ENCODE results near the gene A2ML1.
"Not testable (repeated sequence)": the region's sequence is repeated elsewhere in the genome, so short reads cannot be mapped to it uniquely, and the experiment has no call there.

A2ML1 gene

DNA sequence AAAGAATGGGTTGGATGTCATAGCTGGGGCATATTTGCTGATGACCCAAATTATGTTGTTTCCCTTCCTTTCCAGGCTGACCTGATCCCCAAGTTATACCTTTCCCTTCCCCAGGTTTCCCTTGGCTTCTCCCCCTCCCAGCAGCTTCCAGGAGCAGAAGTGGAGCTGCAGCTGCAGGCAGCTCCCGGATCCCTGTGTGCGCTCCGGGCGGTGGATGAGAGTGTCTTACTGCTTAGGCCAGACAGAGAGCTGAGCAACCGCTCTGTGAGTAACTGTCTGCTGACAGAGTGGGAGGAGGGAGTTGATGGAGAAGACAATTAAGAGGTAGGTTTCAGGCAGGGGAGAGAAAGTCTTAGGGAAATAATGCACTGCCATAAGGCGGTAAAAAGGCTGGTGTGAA lies 25.0 kb downstream of the A2ML1 start:
- in situ Hi-C loops (cut with HindIII; ENCODE audit: low sequenced_read_pairs): no loop called here

- in situ Hi-C loops (cut with HindIII; ENCODE audit: low sequenced_read_pairs): no loop called here
Observed at GRCh38 chr12:8849876-8850275, 27.5 kb downstream of the A2ML1 start.

DNA sequence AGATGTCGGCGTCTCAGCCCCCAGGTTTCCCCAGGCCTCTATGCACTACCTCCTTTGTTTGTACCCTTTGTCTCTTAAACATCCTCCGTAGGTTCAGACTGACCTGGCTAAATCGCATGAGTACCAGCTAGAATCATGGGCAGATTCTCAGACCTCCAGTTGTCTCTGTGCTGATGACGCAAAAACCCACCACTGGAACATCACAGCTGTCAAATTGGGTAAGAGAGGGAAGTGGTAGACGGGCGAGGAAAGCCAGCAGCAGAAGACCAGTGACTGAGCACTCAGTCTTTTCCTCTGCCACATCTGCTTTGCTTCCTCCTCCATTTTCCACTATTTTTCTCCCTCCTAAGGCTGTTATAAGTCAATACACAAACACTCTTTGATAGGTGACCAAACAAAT lies 29.7 kb downstream of the A2ML1 start:
- in situ Hi-C loops (cut with HindIII; ENCODE audit: low sequenced_read_pairs): no loop called here

DNA sequence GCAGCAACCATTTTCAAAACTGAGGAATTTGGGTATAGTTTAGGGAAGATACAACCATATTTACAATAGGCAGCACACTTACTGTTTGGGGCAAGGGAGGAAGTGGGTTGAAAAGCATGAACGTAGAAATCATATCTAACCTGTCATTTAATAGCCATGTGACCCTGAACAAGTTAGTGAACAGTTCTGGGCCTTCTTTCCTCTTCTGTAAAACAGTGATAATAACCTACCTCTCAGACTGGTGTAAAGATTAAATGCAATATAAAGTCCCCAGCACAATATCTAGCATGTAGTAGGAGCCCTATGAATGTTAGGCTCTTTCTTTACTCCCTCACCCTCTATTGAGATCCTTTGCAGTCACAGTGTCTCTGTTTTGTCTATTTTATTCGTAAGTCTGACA lies 33.5 kb downstream of the A2ML1 start:
- in situ Hi-C loops (cut with HindIII; ENCODE audit: low sequenced_read_pairs): no loop called here

- in situ Hi-C loops (cut with HindIII; ENCODE audit: low sequenced_read_pairs): not testable (repeated sequence)
Observed at GRCh38 chr12:8859448-8859847, 37.0 kb downstream of the A2ML1 start.

DNA sequence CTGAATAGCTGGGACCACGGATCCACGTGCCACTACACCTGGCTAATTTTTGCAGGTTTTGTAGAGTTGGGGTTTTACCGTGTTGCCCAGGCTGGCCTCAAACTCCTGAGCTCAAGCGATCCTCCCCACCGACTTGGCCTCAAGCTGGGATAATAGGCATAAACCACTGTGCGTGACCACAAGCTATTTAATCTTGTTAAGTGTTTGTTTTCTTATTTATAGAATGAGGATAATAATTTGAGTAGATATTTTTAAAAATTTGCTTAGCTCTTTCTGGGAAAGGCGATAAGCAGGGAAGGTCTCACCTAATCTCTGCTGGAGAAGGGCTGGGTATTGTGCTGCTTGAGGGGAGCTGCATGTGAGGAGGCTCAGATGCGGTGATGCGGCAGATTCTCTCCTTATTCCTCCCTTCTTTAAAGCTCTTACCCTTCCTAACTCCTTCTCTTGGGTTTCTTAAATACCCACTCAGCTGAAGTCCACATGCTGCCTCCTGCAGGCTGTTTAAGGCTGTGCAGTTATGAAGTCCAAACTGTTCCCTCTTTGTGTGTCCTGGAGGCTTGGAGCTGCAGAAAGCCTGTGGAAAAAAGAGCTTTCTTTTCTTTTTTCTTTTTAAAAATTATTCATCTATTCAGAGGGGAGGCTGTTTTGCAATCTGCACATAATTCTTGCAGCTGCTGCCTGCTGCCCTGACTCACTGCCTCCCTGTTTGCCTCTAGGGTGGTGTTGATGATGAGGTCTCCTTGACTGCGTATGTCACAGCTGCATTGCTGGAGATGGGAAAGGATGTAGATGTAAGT lies 37.9 kb downstream of the A2ML1 start:
- in situ Hi-C loops (cut with HindIII; ENCODE audit: low sequenced_read_pairs): no loop called here

DNA sequence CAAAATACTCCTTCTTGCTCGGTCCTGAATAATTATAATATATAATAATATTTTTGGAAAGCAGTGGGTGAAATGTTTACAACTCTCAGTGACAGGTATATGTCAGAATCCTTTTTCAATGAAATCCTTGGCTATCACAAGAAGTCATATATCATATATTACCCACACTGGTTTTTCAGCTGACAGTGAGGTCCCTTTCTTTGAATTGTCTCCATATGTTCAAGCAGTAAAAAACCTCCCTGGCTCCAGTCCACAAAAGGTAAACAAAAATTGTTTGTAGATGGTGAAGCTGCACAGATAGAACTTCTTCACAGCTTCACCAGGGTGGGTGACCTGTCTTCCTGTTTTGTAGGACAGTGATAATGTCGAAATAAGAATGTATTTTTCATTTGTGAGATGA lies 44.0 kb downstream of the A2ML1 start:
- in situ Hi-C loops (cut with HindIII; ENCODE audit: low sequenced_read_pairs): no loop called here

- in situ Hi-C loops (cut with HindIII; ENCODE audit: low sequenced_read_pairs): no loop called here
Observed at GRCh38 chr12:8867009-8867408, 44.6 kb downstream of the A2ML1 start.

GRCh38 chr12:8867786-8868185 lies 45.4 kb downstream of the A2ML1 start:
- in situ Hi-C loops (cut with HindIII; ENCODE audit: low sequenced_read_pairs): no loop called here

DNA sequence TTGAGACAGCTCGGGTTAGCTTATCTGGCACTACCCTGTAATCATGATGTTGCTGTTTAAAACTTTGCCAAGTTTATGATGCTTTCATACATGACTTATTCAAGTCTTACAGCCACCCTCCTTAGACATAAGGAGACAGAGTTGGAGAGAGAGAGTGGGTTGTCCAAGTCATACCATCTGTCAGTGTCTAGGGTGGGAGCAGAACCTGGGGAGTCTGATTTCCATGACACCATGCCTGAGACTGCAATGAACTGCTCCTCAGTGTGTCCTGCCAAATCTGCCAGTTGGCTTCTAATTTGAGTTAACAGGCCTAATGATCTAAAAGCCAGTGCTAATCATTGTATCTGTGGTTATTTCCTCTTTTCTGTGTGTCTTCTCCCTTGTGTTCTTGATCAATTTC lies 48.2 kb downstream of the A2ML1 start:
- in situ Hi-C loops (cut with HindIII; ENCODE audit: low sequenced_read_pairs): no loop called here

DNA sequence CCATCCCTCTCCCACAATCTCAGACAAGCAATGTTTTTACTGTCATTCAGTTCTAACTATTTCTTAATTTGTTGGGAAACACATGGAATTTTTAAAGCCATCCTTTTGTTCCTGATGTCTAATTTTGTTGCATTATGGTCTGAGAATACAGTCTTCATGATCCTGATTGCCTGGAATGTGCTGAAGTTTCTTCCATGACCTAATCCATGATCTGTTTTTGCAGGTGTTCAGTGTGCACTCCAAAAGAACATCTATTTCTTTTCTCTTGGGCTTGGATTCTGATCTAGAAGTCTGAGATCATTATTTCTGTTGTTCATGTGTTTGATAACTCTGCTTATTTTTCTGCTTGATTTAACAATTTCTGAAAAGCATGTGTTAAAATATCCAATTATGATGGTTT lies 48.6 kb downstream of the A2ML1 start:
- in situ Hi-C loops (cut with HindIII; ENCODE audit: low sequenced_read_pairs): no loop called here

DNA sequence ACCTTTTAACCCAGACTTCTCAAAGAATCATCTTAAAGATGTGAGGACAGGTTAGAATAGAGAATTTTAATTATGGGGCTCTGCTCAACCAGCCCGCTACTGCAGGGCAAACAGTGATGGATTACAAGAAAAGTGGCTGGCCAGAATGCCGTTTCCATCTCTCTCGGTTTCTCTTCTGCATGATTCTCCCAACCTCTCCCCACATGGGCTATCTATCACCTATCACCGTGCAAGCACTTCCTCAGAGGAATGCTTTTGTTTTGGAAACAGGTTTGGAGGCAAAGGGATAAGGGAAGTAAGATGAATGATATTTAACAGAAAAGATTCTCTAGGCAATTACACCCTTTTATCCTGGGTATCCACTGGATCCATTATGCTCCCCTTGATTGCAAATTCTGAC lies 54.5 kb downstream of the A2ML1 start:
- in situ Hi-C loops (cut with HindIII; ENCODE audit: low sequenced_read_pairs): no loop called here

GRCh38 chr12:8886502-8887284 lies 64.3 kb downstream of the A2ML1 start:
- in situ Hi-C loops (cut with HindIII; ENCODE audit: low sequenced_read_pairs): no loop called here

GRCh38 chr12:8887285-8887715 lies 64.9 kb downstream of the A2ML1 start:
- in situ Hi-C loops (cut with HindIII; ENCODE audit: low sequenced_read_pairs): no loop called here

DNA sequence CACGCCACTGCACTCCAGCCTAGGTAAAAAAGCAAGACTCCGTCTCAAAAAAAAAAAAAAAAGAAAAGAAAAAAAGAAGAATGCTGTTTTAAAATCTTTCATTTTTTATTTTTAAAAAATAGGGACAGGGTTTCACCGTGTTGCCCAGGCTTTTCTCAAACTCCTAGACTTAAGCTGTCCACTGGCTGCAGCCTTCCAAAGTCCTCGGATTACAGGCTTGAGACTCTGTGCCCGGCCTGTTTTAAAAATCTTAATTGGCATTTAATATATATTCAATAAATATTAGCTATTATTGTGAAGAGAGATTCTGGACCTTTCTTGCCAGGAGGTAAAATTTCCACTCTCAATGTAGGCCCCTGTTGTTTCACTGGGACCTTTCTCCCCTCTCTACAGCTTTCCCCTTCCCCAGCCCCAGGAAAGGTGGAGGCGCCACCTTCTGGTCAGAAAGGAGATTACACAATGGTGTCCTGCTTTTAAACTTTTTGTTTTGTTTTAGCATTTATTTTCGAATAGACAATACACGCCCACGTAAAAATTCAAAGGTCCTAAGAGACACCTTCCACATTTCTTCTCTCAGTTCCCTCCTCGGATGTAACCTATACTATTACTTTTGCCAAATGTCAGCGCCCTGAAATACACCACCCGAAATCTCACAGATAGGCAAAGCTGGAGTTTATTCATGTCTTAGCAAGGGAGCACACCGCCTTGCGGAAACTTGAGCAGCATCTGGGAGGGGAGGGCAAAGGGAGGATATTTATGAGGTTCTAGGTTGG lies 68.1 kb downstream of the A2ML1 start:
- in situ Hi-C loops (cut with HindIII; ENCODE audit: low sequenced_read_pairs): no loop called here

GRCh38 chr12:8891976-8892375 lies 69.6 kb downstream of the A2ML1 start:
- in situ Hi-C loops (cut with HindIII; ENCODE audit: low sequenced_read_pairs): no loop called here

DNA sequence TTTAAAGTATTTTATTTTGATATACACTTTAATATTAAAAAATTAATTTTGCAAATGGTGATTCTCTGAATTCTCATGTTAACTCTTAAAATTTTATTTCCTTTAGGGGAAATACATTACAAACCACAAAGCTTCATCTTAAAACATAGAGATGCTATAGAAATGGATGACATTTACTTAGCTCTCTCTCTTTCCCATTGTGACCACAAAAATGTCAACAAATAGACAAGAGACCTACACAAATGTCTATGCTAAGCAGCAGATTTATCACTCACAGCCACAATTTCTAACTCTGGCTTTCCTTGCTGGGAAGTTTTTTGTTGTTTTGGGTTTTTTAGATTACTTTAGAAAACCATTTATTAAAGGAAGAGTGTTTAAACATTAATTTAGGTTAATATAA lies 72.0 kb downstream of the A2ML1 start:
- in situ Hi-C loops (cut with HindIII; ENCODE audit: low sequenced_read_pairs): no loop called here

DNA sequence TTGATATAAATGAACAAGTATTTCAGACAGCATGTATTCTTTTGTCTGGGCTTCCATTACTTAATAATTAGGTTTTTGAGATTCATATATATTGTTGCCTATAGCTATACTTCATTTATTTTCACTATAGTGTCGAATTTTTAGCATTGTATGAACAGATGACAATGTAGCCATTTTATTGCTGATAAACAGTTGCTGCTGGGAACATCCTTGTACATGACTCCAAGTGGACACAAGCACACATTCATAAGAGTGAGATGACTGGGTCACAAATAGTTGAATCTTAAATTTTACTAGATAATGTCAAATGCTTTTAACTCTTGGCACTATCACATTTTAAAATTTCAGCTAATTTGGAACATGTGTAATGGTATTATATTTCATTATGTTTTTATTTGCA lies 72.6 kb downstream of the A2ML1 start:
- in situ Hi-C loops (cut with HindIII; ENCODE audit: low sequenced_read_pairs): no loop called here

- in situ Hi-C loops (cut with HindIII; ENCODE audit: low sequenced_read_pairs): no loop called here
Observed at GRCh38 chr12:8897081-8897480, 74.7 kb downstream of the A2ML1 start.

GRCh38 chr12:8899830-8900229 lies 77.4 kb downstream of the A2ML1 start:
- in situ Hi-C loops (cut with HindIII; ENCODE audit: low sequenced_read_pairs): no loop called here

- in situ Hi-C loops (cut with HindIII; ENCODE audit: low sequenced_read_pairs): not testable (repeated sequence)
Observed at GRCh38 chr12:8902703-8903102, 80.3 kb downstream of the A2ML1 start.

DNA sequence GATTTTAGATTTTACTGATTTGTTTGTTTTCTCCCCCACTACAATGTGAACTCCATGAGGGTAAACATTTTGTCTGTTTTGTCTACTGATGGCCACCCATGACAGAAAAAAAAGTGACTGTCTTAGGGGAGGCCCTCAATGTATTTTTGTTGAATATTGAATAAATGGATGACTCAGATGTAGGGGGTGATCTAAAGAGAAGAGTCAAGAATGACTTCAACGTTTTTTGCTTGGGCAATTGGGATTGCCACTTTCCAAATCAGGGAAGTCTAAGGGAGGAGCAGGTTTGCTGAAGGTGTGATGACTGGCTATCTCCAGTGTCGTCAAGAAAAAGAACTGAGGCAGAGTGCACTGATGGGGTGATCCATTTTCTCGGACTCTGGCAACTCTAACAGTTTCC lies 81.2 kb downstream of the A2ML1 start:
- in situ Hi-C loops (cut with HindIII; ENCODE audit: low sequenced_read_pairs): no loop called here

Measured in DLD1 (cell line).